HG02884 (cell line): ENCODE results near the gene TMEM158.

Experiments used
- ATAC-seq: cut with Tn5 transposase; IDR thresholded peaks from one replicate; pipeline ENCODE4 v1.9.1; 2021; ENCODE audit warnings: mild to moderate bottlenecking, moderate library complexity; ENCODE audit not compliant: unreplicated experiment

The TMEM158 gene

DNA sequence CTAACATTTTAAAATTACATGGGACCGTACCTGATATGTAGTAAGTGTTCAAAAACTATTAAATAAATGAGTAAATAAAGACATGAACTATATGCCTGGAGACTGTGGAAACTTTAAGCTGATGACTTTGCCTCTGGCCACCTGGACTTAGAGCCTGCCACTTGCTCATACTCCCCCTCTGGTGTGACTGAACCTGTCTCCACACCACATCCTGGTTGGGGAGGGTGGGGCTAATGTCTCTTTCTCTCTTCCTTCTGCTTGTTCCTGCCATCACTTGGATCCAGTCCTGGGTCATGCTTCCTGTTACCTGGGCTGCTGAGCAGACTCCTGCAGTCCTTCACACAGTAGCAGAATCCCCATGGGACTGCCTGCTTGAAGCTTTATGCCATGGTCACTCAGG, 8.2 kb upstream of the TMEM158 start:
- no peak for ATAC-seq

DNA sequence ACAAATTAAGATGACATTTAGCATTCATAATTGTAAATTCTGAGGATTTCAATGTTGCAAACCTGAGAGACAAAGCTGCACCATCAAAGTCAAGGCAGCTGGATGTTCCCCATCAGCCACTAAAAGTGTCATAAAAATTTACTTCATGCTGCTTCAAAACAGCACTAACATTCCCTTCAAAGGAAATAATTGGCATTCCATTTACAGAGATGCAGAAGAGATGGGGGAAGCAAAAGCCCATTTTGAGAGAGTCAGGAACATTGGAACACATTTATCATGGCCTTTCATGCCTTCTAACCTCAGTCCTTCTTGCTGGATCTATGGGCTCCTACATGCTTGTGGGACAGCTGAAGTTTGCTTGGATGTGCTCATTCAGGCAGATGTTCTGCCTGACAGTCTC, 6.4 kb upstream of the TMEM158 start:
- no peak for ATAC-seq

DNA sequence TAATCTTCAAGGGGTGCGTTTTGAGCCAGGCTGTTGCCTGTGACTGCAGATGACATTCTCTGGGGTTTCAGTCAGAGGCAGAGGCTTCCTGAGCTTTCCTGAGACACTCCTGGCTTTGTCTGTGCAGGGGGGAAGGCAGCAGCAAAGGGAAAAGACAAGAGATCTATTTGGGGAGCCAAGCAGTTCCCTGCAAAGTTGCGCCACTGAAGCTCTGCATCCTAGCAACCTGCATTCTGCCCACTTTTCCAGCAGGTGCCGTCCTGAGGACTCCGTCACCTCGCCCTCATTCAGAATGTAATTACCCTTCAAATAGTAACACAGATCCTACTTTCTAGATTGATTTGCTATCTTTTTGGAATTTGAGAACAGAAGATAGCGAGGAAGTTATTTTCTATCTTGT, 1.9 kb upstream of the TMEM158 start:
- ATAC-seq = no peak

DNA sequence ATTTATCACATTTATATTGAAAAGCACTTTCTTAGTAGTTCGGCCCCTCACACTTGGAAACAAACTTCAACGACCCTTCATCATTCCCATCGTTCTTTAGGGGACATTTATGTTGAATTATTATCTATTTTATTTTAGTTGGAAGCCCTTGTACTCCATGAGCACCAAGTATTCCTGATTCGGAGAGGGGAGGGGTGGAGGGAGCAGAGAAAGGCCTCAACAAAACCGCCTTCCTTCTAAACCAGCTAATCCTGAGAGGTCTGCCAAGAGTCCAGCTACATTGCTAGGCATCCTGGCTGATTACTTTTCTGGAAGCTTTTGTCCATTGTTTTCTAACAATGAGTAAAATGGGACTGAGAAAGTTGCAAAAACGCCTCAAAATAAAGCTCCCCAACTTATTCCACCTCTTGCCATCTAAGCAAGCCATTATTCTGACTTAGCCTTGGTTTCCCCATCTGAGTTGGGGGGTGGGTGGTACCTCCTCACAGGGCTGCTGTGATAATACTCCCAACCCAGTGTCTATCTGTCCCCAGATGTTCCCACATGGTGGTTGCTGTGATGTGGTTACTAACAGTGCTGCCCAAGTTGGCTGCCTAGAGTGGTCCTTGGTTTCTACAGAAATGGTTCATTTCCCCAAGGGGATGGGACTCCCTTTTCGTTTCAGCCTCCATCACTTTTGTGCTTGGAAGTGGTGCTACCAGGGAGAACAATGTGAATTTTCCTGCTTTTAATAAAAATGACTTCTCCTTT, 1.2 kb upstream of the TMEM158 start:
- no peak for ATAC-seq

DNA sequence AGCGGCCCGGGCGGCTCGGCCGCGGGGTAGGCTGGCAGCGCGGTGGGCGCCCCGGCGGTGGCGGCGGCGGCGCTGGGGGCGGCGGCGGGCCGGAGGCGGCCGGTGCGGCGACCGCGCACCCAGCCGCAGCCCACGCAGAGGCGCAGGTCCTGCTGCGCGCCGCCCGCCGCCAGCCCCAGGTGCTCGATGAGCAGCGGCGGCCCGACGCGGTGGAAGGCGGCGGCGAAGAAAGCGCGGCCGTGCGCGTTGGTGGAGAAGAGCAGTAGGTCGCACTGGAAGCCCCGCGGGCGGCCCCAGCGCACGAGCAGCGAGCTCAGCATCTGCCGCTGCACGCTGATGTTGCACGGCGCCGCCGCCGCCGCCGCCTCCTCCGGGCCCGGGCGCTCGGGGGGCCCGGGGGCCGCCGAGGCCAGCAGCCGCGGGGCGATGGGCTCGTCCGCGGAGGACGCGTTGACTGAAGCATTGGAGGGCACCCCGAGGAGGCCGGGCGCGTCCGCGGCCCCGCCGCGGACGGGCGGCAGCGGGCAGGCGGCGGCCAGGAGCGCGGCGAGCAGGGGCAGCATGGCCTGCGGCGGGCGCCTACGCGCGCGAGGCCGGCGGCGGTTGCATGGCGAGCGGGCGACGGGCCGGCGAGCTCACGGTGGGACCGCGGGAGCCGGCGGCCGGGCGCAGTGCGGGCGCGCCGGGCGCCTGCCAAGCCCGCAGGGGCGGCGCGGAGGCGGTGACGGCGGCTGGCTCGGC, 452 bp downstream of the TMEM158 start:
- ATAC-seq = peak; percentile 37

DNA sequence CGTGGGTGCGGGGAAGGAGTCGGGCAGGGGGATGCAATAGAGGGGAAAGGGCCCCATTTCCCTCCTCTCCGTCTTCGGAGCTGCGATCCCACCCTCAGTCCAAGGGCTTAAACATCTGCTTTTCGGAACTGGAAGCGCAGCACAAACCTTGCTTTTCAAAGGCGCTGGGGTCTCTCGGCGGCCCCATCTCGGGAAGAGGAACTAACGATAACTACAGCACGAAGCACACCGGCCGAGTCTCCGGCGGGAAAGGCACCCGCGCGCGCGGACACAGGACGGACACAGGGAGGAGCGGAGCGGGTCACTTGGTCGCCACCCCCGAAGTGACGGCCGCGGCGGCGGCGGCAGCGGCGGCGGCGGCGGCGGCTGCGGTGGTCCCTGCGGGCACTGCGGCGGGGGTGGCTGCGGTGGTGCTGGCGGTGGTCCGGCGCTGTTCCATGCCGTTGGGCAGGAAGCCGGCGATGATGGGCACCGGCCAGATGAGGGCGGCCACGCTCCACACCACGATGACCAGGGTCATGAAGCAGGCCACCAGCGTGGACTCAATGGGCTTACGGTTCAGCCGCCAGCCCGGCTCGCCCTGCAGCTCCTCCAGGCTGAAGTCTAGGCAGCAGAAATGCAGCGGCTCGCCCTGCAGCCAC, 1.1 kb downstream of the TMEM158 start:
- peak; percentile 20 for ATAC-seq

DNA sequence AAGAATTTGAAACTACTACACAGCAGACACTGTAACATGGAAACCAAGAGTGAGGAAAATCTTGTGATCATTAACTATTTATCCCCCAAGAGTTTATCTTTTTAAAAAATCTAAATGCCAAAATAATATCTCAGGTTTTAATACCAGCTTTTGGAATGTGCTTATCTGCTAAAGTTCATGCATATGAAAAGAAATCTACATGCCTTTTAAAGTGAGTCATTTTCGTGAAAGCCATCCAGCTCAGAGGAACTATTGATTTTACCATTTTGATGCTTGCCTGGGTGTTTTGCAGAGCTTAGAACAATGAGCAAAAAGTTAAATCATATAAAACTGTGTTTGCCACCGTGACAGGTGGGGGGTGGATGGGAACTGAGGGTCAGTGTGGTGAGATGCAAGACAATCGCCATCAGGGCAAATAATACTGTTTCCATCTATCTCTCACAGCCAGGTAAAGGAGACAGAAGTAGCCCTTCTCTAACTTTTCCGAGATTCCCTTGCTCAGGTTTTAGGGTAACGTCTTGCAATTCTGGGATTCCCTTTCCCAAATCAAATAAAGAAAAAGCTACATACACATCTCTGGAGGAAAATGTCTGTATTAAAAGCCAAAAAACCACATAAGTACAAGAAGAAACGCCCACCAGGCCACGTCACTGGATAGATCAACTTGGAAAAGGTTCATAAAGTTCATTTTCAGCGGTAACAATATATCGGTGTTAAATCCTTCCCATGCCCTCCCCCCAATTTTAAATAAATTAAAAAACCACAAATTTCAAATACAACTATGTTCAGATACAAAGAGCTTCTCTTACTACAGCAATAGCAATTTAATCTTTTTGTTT, 2.0 kb downstream of the TMEM158 start:
- no peak for ATAC-seq

DNA sequence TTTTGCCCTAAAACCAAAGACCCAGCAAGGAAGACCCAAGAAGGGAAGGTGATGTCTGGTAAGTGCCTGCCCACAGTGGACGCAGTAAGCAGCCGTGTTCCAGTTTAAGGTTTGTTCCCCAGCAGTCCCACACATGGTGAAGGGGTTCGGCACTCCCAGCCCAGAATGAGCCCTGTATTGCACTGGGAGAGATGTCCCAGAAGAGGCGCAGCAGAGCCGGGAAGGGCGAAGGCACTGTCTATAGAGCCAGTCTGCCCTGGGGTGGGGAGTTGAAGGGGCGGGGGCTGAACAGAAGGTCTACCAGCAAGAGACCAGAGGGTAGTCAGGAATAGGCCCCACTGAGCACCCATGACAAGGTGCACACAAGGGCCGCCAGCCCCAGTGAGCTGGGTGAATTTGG, 6.4 kb downstream of the TMEM158 start:
- ATAC-seq = no peak

DNA sequence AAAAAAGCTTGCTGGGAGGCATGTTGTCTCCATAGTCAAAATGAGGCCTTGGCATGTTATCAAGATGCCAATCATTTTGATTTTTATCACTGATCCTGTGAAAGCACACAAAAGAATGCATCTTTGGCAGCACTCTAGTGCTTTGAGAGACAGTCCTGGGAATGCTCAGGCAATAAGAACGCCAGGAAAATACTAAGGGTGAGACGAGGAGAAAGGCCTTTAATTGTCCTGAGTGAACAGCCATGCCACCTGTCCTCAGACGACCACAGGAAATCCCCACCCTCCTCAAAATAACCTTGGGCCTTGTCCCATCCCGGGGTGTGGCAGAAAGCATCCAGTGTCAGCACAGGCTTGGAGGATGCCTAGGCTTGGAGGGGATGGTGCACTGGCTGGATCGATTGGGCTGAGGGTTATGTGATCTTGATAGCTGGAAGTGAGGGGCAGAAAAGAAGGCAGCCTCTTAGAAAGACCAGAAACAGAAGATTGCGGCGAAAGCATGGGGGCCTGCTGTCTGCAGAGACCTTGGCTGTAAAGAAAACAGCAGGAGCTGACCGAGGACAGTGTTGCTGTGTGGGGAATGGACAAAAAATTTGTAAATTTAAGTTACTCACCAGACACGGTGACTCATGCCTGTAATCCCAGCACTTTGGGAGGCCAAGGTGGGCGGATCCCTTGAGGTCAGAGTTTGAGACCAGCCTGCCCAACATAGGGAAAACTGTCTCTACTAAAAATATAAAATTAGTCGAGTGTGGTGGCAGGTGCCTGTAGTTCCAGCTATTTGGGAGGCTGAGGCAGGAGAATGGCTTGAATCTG, 7.3 kb downstream of the TMEM158 start:
- ATAC-seq = no peak

DNA sequence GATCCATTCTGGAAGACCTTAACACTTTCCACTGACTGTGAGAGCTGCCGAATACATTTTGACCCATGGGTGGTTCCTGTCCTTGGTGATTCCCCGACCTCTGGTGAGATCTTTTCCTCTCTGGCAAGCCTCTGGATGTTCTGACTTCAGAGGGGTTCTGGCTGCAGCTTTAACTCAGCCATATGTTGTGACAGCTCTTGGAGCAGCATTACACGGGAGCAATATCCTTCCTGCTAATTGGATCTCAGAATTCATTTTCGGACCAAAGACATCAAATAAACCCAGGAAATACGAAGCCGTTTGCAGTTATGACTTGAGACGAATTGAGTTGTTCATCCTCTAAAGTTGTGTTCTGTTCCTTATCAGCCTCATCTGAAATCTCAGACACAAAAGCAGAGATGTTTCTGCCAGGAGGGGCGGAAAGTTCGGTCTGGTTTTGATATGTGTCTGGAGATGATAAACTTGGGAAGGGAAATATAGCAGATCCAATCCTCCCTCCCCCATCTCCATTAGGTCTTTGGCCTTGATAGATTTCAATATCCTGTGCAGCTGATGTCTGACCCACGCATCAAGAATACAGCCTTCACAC, 10.0 kb downstream of the TMEM158 start:
- no peak for ATAC-seq

DNA sequence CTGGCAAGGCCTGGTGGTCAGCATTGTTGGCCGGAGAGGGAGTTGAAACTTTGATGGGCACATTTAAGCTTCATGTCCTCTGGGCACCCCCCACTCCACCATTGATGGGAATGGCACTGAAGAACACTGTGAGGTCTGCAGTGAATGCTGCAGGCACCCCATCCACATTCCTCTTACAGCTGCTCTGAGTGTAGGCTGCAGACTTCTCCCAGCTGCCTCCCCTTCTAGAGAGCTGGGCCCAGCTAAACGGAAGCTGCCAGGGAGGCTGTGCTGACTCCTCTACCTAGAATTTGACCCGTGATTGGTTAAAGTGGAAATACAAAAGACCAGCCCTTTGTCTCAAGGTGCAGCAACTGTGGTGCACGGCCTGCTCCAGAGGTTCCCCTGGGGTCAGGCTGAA, 10.6 kb downstream of the TMEM158 start:
- no peak for ATAC-seq

DNA sequence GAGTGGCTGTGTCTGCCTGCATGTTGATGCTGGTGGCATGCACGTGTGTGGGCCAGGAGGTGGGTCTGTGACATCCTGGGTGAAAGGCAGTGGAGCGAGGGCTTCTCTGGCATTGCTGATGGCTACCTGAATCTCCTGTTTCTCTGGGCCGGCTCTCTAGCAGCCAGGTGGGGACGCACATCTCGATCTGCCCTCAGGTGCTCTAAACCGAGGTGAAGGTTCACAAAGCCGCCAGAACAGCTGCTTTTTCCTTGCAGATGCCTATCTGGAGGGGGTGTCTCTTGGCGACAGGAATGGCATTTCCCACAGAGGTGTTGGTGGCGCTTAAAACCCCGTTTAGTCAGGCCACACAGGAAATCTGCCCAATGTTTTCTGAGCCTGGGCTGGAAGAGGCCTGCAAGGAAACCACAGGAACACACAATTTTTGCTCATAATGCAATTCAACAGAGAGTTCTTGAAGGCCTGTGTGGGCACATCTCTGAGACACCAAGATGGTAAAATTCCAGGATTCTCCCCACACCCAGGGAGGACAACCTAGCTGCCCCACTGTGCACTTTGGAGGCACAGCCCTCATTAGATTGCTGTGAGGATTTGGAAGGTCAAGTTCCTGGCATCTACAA, 11.9 kb downstream of the TMEM158 start:
- no peak for ATAC-seq

DNA sequence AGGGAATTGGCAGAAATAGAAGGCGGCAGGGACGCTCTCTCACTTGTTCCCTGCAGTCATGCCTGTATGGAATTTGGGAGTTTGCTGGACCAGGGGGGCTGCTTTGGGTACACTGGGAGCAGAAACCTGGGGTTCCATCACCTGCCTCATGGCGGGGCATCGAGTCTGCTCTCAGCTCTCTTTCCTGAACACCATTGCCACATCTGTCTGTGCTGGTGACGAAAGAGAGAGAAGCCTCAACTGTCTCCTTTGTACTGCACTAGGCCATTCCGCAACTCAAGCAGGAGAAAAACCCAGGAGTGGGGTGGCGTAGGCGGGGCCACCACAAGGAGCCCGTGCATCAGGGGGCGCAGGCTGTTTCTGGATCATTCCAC, 14.0 kb downstream of the TMEM158 start:
- ATAC-seq = no peak

DNA sequence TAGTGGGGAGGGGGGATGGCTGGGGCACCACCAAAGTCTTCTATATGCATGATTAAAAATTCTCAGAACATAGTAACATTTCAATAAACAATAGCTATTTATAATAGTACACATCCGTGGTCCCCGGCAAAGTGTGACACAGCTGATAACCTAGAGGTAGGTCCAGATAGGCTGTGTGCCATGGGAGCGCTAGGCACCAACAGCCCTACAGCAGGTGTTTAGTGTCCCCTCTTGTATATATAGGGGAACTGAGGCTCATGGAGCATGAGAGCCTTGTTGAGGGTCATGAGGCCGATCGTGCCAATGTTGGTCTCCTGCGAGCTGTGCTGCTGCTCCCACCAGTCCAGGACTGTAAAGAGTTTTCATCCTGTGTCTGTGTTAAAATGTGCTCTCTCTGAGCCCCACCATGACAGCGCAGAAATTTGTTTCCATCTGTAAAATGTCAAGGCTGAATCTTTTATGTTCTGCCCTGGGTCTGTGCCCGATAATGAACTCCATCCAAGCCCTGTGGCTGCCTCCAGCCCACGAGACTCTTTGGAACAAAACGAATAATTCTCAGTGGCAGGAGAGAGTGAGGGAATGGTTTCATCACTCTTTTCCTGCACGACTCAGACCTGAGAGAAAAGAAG, 14.5 kb downstream of the TMEM158 start:
- no peak for ATAC-seq

DNA sequence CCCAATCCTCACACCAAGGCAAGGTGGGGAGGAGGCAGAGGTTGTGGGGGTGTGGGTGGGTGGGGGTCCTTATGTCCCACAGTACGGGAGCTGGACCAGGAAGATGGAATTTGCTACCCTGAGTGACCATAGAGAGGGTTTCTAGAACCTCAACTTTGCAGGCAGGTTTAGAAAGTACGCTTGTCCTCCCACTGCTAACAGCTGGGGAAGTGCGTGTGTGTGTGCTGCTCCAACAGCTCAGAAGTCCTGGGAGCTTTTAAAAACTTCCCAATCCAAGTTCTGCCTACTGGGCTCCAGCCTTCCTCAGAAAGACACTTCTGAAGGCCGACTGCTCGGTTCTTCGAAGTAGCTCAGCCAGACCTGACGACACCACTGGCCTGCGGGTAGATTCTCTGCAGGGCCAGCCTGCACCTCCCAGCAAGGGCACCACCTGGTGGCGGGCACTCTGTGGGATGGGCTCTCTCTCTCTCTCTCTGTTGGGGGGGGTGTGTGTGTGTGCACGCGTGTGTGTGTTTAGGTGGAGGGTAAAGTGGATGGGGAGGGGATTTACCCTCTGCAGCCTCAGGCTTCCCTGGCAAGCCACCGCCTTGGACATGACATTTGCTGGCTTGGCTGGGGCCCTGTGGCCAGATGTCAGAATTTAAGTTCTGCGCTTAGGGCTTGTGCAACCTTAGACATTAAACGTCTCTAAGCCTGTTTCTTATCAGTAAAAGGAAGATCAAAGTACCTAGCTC, 15.6 kb downstream of the TMEM158 start:
- no peak for ATAC-seq

DNA sequence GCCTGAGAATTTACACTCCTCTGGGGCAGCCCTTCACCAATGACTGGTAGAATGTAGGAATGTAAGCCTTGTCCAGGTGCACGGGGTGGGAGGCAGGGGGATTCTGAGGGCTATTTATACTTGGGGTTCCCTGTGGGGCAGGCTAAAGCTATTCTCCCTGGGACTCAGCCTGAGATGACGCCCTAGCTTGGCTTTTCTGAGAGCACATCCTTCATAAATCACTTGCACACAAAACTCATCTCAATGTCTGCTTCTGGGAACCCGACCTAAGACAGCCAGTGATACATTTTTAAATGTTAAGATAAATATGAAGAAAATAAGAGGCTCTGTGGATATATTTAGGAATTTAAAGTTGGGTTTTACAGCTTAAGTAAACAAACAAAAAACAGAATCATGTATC, 16.6 kb downstream of the TMEM158 start:
- ATAC-seq = no peak

DNA sequence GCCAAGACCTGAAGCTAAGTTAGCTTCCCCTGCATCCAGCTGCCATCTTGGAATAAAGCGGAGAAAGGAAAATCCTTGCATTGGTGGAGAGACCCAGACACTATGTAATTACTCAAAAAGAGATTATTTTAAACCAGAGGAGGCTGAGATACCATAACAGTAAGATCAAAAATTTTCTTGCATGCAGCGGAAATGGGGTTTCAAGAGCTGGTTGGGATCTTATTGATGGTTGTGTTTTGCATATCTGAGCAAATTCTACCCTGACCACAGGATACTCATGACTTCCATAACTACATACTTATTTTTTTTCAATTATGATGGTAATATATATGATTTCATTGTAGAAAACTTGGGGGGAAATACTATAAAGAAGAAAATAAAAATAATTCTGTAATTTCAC, 17.5 kb downstream of the TMEM158 start:
- ATAC-seq = no peak

DNA sequence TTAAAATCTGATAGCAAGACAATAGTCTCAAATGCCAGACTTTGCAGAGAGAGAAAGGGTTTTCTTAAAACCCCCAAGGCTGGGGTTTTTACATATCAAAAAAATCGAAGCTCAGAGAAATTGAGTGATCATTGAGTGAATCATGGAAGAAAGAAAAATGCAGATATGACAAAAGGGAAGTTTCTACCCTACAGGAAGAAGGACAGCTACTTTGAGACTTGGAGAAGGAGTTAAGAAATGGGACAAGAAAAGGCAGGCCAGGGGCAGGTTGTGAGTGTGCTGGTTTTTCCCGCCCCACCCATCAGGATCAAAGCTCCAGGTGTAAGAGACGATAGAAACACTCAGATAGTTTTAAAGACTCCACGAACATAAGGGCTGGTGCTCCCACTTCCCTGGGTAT, 18.6 kb downstream of the TMEM158 start:
- no peak for ATAC-seq
